ENCODE measurements around the gene C1QTNF8. TPM values are rescaled to one million over a fixed set of nuclear protein-coding genes. Genes with fewer than 3 reads are reported as not detected.

Gene C1QTNF8
- polyA plus RNA-seq, 10 donors: not detected

DNA sequence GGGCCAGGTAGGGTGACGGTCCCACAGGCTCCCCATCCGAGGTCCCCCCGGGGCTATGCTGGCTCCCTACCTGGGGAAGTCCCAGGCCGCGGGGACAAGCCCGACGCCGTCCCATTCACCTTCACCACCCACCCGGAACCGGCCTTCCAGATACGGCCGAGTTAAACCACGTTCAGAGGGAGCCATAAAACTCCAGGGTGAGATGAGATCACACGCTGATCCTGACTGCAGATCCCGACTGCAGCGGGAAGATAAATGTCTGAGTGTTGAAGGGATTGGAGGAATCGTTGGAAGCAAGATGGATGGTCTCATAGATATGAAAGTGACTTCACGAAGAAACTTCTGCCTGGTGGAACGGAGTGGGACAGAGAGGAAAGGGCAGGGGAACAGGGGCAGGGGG, 13.6 kb upstream of the C1QTNF8 start:
- no peak for DNase-seq

DNA sequence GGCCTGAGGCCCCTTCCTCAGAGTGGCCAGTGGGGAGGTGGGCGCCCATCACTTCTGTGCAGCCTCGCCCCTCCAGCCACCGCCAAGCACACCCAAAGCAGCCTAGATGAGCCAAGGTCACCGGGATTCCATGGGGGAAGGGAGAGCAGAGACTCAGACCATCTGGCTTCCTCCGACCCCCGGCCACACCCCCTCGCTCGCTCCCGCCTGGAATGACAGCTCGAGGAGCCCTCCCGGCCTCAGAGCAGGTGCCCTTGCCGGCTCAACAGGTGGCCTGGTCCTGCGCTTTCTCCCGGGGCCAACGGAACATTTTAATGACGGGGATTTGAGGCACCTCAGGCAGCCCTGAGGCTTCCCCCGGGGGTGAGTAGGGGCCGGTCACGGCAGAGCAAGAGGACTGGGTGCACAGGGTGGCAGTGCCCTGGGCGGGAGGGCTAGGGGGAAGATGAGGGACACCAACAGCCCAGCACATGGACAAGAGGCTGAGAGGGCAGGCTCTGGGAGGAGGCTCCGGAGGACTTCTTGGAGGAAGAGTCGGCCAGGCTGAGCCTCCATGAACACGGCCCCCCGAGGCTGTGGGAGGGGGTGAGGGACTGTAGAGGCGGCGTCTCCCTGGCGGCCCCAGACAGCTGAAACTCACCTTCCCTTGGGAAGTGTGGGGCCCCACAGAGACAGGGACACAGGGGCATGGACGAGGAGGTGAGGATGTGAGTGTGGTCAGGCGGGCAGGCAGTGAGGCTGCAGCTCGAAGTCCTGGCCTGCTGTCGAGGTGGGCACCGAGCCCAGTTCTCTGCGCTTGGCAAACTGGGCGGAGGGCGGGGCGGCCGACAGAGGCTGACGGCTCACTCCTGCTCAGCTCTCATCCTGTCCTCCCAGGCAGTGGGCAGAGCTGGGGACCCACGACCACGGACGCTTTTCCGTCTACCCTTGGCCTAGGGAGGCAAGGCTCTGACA, 12.5 kb upstream of the C1QTNF8 start:
- peak; percentile 24 to 55 (median 43) for DNase-seq

DNA sequence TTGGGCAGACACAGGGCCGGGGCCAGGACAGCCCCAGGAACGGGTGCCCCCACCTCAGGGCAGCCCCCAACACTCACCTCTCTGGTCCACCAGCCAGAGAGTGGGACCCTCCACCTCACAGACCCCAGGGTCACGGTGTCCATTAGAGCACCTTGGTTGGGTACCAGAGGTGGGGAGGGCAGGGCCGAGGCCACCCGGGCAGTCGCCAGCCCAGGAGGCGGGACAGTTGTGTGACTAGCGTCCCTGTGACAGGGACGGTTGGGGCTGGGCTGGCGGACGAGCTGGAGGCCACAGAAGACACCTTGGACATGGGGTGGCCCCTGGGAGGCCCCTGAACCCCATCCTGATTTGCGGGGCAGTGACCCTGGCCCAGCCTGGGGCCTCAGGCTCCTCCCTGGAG, 11.7 kb upstream of the C1QTNF8 start:
- DNase-seq: no peak

DNA sequence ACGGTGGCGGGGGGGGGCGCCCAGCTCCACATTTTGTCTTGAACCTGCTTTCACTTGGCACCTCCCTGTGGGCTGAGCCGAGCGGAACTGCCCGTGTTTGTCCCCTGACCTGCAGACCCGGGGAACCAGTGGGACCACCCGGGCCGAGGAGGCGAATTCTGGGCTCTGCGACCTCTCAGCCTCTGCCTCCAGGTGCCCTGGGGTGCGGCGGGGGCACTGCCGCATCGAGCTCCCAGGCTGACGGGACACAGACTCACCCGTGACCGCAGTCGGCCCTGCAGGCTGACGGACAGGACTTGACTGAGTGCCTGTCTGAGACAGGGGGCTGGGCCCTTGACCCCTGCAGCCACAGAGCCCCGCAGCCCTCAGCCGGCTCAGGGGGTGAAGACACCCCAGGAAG, 11.1 kb upstream of the C1QTNF8 start:
- no peak for DNase-seq

DNA sequence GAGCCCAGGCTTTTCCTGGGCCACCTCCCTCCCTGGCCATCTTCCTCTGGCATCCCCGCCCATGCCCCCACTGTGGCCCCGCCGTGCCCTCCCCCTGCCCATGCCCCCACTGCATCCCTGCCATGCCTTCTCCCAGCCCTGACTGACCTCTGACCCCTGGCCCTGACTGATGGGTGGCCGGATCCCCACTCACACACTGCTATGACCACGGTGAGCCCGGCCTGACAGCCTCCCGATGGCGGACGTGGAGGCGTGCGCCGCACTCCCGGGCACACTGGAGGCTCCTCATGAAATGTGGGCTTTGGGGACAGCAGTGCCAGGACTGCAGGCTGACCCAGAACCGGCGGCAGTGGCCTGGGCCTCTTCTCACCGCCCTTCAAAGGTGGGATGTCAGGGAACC, 10.6 kb upstream of the C1QTNF8 start:
- no peak for DNase-seq

DNA sequence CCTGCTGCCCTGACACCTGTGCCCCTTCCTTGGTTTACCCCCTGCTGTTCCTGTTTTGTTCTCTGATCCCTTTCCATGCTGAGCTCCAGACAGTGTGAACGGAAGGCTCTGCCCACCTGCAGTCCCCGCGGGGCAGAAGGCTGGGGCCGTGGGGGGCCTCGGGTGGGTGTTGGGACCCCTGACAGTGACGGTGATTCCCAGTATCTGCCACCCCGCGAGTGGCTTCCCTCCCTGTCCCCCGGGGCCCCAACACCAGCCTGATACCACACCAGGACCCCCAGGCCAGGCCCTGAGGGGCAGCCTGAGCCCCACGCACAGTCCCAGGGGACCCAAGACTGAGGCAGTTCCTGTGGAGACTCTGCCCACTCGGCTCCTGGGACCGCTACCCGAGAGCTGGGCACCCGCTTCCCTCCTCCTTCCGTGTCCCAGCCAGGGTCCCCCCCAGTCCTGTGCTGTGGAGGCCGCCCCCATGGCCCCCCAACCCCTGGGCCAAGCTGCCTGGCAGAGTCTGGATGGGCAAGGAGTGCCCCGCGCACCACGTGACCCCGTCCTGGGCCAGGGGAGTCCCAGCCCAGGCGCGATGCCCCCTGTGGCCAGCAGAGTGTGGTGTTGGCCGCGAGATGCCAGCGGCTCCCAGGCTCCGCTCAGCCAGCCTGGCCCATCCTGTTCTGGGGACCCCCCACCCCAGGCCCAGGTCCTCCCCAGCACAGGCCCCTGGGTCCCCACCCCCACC, 10.0 kb upstream of the C1QTNF8 start:
- peak in 2 of 3 donors; percentile 55 to 69 for DNase-seq

DNA sequence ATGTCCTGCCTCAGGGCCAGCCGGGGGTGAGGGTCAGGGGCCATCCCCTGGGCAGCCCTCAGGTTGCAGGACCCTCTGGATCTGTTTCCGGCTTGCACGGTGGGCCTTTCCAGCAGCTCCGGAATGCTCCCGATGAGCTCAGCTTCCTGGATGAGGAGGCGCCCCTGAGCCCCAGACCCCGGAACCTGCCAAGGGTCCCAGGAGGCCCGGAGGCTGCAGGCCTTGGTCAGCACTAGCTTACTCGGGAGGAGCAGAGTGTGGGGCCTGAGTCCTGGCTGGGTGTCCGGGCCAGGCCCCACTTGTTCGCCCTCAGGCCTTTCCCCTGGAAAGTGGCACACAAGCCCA, 7.6 kb upstream of the C1QTNF8 start:
- DNase-seq: peak in 1 of 3 donors; percentile 51

DNA sequence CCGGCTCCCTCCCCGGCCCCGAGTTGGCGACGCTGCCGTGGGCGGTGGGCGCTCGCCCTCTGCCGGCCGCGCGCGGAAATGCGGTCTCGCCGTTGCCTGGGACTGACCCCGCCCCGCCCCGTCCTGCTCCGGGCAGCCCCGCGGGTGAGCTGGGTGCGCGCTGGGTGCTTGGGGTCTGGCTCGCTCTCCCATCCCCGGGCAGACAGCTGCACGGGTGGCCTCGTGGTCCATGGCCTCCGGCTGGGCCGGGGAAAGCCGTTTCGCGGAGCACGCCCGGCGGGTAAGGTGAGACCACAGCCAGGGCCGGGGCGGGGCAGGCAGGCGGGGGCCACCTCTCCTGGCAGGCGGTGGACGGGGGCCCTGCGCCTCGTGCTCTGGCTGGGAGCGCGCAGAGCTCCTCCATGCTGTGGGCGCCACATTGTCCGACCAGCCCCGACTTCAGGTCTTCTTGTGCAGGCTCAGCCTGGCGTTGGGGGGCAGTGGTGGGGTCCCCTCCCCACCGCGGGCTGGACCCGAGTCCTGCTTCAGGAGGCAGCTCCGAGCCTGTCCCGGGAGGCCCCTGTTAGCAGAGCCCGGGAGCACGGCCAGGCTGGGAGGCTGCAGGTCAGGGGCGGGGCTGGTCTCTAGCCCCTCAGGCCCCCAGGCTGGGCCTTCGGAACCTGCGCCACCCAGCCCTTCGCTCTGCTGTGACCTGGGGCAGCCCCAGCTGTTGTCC, 7.0 kb upstream of the C1QTNF8 start:
- peak in 2 of 3 donors; percentile 37 to 77 for DNase-seq

DNA sequence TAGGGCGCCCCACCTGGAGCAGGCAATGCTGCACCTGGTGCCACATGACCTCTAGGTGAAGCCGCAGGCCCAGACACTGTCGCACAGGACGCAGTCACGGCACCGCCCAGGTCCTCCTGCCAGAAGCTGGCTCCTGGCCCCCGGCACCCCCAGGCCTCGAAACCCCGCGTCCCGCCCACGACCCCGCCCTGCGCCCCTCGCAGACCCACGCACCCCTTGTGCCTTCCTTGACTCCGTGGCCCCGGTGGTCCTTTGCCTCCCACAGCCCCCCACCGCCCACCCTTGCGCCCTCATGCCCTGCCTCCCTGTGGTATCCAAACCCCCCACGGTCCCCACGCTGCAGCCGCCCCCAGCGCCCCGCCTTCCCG, 6.3 kb upstream of the C1QTNF8 start:
- no peak for DNase-seq

DNA sequence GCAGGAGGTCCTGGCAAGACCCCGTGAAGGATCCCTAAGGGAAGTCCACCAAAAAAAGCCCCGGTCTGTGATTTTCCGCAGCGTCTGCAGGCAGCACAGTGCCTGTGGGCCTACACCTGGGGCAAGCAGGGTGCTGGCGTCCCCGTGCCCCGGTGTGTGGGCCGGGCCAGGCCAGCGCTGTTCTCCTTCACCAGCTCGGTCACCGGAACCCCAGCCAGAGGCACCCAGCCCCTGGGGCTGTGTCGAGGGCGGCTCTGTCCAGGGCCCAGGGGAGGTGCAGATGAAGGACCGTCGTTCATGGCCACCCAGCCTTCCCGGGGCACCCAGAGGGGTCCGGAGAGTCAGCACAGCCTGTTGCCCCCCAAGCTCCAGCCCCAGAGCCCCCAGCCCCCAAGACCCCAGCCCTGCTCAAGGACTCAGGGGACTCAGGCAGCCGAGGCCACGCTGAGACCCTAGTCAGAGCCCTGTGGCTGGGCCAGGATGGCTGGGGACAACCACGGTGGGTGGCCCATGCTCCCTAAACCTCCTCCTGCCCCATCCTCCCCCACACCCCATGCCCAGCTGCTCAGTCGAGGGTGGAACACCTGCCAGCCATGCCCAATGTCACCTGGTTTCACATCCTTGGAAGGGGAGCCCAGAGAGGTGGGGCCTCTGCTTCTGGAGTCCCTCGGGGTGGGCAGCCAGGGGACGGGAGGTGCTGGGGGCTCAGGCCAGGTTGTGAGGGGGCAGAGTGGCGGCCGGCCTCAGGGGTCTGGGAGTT, 5.7 kb upstream of the C1QTNF8 start:
- DNase-seq: no peak

DNA sequence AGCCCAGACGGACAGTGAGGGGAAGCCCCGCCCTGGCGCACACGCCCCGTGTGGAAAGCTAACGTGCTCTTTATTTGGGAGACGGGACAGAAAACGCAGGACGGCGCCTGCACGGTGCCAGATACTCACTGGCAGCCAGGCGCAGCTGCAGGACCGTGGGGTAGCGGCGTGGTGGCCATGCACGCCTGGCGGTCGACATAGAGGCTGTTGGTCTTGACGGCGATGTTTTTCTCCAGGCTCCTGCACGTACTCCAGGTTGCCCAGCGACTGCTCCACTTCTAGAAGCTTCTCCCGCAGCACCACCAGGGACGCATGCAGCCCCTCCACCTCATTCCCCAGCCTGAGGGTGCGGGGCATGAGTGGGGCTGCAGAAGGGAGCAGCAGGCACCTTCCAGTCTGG, 5.1 kb upstream of the C1QTNF8 start:
- no peak for DNase-seq

DNA sequence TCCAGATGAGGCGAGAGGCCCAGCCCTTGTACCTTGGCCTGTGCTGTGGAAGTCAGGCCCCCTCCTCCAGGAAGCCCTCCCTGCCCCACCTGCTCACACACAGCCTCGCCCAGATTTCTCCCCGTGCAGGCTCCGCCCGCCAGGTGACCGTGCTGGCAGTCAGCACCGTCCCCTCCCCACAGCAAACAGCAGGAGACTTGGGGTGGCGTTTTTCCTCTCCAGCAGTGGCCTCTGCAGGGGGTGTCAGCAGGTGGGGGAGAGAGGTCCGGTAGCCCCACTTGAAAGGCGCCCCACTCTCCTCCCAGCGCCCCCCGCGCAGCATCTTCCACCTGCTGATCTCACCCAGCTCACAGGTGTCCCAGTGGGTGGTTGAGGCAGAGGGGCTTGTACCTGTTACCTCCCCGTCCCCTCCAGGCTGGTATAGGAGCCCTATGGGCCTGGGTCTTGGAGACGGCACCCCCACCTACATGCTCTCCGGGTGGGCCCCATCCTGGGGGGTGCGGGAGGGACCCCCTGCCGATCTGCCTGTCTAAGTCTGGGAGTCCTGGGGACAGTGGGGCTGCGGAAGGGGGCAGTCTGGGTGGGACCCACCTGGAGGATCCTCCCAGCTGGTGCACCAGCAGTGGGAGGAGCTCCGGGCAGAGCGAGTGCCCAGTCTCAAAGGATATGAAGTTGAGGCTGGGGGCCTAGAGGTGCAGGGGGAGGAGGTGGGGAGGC, 4.2 kb upstream of the C1QTNF8 start:
- DNase-seq: no peak

DNA sequence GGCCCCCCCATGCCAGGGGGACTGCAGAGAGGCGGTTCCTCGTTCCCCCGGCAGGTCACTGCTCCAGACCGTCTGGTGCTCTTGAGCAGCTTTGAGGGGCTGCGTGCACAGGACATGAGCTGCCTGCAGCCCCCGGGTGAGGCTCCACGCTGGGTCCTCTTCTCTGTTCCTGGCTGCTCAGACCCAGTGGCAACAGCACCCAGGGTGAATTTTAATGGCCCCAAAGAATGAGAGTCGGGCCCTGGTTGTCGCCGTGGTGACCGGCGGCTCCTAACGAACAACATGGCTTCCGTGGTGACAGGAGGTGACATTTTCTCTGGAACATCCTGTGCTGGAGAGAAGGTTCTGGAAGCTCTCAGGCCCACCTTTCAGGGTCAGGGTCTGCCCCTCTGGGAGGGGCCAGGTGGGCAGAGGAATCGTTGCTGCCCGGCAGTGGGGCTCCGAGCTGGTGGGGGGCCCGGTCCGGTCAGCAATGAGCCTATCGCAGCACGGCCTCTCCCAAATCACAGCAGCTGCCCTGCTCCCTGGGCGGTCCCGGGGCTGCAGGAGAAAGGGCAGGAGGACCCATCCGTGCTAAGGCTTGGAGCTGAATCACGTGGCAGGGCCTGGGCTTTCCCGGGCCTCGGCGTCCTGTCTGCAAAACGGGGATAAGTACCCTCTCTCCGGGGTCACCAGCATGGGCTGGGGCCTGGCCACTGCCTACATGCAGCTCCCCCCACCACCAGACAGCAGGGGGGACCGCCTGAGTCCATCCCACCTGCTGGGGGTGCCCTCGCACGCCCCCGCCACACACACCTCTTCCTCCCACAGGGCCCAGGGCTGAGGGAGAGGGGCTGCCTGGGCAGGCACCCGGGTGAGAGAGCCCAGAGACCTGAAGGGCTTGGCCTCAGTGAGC, 3.4 kb upstream of the C1QTNF8 start:
- DNase-seq: no peak

DNA sequence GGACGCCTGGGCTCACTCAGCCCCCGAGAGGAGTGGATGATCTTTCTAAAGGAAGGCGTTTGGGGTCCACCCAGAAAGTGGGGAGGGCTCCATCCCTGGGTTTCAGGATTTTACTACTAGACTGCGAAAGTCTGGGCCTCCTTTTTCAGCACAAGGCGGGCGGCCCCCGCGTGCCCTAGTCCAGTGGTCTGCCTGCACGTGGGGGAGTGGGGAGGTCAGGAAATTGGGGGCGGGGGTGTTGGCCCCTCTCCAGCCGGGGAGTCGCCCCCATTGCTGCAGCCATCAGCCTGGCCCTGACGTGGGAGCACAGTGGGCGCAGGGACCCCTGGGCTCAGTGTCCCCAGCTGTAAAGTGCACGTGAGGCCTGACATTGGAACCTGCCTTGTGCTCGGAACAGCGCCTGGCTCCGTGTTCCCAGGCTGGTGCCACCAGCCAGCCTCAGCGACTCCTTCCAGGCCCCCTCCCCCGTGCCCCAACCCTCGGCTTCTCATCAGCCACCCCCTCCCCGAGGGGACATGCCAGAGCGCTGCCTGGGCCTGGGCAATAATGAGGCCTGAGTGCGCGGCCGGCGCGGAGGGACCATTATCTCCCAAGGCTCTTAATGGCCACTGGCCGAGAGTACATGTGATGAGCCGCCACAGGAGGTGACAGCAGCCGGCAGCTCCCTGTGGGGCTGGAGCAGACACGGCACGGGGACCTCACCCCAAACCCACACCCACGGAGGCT, 2.4 kb upstream of the C1QTNF8 start:
- no peak for DNase-seq

DNA sequence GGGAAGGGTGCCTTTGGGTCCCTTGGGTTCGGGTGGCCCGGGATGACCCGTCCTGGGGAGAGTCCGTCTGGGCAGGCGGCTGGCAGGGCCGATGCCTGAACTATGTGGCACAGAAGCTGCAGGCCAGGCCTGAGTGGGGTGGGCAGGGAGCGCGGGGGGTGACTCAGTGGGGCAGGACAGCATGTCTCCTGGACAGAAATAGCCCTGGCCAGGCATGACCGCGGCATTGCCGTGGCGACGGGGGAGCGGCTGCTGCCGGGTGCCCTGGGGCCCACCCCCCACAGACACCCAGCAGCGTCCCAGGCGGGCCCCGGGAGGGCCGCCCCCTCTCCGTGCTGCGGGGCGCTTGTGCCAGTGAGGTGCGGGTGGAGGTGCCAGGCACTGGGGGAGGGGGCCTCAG, 1.8 kb upstream of the C1QTNF8 start:
- no peak for DNase-seq

DNA sequence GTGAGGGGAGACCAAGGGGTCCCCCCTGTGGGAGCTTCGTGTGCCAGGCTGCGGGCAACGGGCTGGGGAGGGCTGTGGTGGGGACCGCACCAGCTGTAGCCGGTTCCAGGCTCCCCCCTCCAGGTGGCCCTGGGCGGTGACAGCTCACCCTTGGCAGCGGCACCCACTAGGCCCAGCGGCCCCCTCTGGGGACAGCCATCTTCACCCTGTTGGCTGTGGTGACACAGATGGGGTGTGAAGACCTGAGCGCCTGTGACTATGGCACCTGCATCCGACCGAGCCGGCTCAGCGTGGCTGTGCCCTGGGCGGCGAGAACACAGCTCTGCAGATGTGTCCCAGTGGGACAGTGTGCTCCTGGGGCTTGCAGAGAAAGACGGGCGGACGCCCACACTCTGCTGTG, 1.1 kb upstream of the C1QTNF8 start:
- DNase-seq: no peak

DNA sequence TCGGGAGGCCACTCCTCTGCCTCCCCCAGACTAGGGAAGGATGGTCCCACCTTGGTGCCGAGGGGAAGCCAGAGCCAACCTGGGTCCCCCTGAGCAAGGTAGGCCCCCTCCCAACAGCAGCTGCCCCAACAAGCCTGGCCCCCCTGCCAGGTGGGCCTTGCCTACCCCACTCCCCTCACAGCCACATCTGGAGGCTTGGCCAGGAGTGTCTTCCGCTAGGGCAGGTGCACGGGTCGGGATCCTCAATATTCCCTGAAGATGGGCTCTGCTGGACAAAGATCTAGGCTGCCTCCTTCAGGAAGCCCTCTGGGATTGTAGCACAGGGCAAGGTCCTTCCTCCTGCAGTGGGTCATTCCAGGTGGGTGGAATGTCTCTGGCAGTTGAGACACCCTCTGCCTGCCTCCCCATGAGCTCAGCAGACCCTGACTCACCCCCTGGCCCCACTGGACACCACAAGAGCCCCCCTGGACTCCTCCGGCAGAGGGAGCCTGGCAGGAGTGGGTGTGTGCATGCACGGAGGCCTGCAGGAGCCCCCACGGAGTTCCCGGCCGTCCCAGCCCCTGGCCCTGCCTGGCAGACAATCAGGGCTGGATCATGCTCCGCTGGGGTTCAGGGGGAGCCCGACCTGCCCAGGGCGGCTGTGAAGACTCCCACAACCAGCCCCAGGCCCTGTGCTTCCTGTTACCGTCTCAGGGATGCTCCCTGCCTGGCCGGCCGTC, 435 bp downstream of the C1QTNF8 start:
- no peak for DNase-seq

DNA sequence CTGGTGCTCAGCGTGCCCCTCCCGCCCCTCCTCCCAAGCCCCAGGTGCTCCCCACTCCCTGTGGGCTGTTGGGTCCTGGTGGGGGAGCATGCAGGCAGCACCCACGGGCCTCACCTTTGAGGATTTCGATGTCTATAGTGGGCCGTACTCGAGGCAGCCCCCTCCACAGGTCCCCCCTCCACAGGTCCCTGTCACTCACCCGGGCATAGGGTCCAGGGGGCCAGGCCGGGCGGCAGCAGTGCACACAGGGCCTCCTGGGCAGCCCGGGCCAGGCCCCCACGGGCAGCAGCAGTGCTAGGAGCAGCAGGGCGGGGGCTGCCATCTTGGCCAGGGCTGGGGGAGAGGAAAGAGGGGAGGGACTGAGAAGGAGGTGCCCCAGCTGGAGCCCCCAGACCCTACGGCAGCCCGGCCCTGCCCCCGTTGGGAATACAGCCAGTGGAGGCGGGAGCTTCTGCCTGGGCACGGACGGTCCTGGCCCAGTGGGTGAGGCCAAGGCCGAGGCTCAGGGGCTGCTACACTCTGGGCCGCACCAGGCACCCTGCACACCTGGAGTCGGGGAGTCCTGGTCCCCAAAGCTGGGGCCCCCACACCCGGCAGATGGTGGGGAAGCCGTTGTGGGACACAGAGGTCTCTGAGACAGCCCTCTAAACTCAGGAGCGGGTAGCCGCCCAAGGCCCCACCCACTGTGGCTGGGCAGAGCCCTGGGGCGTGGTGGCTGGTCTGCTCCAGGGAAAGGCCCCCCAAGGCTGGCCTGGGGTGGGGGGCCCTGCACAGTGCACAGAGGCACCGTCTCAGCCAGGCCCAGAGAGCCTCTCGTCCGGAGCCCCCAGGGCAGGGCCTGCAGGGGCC, 1.2 kb downstream of the C1QTNF8 start:
- DNase-seq: no peak

Data from muscle of back (tissue), 11 donors.